IPS DF 4.7 (cell line): ENCODE results near the gene ABCA4.

Experiments used
- DNase-seq: peaks from one replicate; pipeline ENCODE4 v3.0.0-alpha.2; 2013; ENCODE audit warnings: low spot score; ENCODE audit errors: extremely low read depth

ABCA4 gene

DNA sequence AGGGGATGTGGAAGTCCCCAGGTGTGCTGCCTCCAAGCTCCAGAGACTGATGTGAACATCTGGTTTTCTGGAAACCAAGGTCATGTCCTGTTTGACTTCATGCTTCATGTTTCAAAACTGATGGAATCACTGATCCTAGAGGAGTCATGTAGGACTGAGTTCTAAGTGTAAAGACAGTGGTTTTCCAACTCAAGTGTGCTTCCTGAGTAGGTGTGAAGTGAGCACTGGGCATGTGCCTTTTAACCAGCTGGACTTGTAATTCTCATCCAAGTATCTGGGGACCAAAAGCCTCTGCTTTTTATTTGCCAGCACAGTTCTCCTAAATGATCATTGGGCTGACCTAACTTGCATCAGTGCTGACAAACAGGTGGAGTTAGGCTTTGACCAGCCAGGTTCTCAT lies 36.9 kb downstream of the ABCA4 start:
- no peak for DNase-seq

GRCh38 chr1:94083681-94084080 lies 37.3 kb downstream of the ABCA4 start:
- no peak for DNase-seq

DNA sequence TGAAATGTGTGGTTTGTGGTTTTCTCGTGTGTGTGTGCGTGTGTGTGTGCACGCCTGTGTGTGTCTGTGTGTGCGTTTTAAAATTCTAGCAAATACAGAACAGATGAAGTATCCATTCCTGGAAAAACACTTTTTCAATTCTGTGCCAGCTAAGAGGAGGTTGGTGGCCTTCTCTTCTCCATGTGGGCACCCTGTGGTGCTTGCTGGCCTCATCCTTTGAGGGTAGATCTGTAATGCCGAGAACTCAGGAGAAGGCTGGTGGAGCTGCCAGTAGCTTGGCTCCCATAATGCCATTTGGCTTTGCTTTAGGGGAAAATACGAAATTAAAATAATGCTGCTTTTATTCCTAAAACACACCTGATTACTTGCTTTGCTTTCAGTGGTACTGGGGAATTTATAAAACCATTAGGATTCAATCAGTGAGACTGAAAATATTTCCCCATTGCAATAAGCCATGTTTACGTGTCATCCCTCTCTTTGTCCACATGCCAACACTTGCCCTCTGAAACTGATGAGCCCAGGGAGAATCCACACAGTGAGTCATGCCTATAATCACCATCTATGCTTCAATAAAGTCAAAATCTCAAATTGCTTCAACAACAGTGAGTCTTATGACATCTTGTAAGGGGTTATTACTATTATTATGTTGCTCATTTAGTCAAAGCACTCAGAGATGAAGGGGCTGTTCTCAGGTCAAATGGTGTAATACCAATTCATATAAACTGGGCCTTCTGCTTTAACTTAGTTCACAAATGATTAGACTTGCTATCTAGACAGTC lies 39.2 kb downstream of the ABCA4 start:
- no peak for DNase-seq

DNA sequence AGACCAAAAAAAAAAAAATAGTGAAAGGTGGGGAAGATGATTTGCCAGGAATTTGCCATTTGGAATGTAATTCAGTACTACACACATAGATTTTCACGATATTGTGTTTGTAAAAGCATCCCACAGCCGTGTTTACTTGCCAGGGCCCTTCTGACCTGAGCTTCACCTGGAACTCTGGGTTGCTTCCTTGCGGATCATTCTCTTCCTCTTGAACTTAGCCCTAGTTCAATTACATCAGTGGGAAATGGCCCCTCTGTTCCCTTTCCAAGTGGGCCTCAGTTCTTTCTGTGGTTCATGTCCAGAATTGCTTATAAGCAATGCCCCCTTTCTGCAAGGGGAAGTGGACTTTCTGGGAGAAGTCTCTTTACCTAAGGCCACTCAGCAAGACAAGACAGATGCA lies 41.0 kb downstream of the ABCA4 start:
- DNase-seq, result no peak

GRCh38 chr1:94079080-94079940 lies 41.6 kb downstream of the ABCA4 start:
- no peak for DNase-seq

GRCh38 chr1:94072840-94073522 lies 48.0 kb downstream of the ABCA4 start:
- DNase-seq, result no peak

GRCh38 chr1:94071976-94072375 lies 49.0 kb downstream of the ABCA4 start:
- DNase-seq, result no peak

DNA sequence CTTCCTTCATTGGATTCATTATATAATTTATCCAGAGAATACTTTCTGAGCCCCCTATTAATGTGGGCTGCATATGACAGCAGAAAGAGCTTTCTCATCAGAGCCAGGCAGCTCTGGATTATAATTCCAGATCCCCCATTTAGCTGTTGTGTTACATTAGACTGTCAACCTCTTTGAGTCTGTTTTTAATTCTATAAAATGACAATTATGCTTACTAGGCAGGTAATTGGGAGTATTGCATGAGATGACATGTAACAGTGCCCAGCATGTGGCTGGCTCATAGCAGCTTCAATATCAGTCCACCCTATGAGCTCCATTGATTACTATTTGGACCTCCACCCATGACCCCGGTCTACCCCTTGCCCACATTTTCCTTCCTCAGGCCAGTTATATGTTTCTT lies 49.6 kb downstream of the ABCA4 start:
- DNase-seq, result no peak

- no peak for DNase-seq
Measured at GRCh38 chr1:94070865-94071264, 50.1 kb downstream of the ABCA4 start.

GRCh38 chr1:94069919-94070285 lies 51.0 kb downstream of the ABCA4 start:
- no peak for DNase-seq

- no peak for DNase-seq
Measured at GRCh38 chr1:94068999-94069918, 51.7 kb downstream of the ABCA4 start.

- no peak for DNase-seq
Measured at GRCh38 chr1:94068096-94068998, 52.6 kb downstream of the ABCA4 start.

DNA sequence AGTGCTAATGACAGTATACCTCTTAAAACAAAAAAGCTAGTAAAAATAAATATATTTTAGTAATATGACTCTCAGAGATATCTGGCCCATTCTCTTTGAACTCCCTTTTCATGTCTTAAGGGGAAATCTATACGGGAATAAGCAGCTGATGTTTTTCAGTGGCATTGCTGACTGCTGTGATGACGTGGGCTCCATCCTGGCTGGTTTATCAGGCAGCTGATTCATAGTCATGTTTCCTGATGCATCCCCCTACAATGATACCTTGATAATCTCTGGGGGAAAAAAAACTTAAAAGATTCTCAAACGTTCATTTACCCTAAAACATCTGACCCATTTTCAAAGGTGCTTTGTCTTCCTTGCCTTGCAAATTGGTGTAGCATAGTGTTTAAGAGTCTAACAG lies 53.8 kb downstream of the ABCA4 start:
- DNase-seq, result no peak

- no peak for DNase-seq
Measured at GRCh38 chr1:94063379-94063778, 57.6 kb downstream of the ABCA4 start.

GRCh38 chr1:94061513-94062443 lies 59.2 kb downstream of the ABCA4 start:
- DNase-seq, result no peak

GRCh38 chr1:94060720-94061119 lies 60.2 kb downstream of the ABCA4 start:
- DNase-seq, result no peak

DNA sequence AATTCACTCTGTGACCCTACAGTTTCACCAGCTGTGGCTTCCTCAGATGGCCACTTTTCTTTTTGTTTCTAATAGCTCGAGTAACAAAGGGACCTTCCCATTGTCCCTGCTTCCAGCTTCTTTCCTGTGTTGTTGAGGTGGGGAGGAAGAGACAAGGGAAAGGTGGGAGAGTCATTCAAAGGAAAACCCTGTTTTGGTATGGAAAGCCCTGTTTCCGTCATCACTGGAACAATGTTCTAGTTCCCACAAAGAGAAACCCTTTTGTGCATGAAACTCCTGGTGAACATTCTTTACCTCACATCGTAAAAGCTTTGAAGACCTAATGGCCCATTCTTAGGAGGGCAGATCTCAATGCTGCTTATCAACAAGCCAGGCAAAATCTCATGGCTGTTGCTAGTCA lies 62.2 kb downstream of the ABCA4 start:
- no peak for DNase-seq

GRCh38 chr1:94056996-94057395 lies 64.0 kb downstream of the ABCA4 start:
- DNase-seq, result no peak

GRCh38 chr1:94056171-94056570 lies 64.8 kb downstream of the ABCA4 start:
- DNase-seq, result no peak
